HG03060 (cell line): ENCODE results near the gene CLK2.
"Not testable (repeated sequence)": the region's sequence is repeated elsewhere in the genome, so short reads cannot be mapped to it uniquely, and the experiment has no call there.

Experiments
- ATAC-seq: cut with Tn5 transposase; IDR thresholded peaks from one replicate; pipeline ENCODE4 v1.9.1; 2021; ENCODE audit warnings: low read depth, moderate number of reproducible peaks; ENCODE audit not compliant: unreplicated experiment

Gene CLK2

GRCh38 chr1:155218854-155219591 is 54.3 kb downstream of the CLK2 start:
- no peak for ATAC-seq

GRCh38 chr1:155214702-155215101 is 58.6 kb downstream of the CLK2 start:
- ATAC-seq: not testable (repeated sequence)
